Vagina (tissue), 2 donors: ENCODE results near the gene WDFY2. TPM values are rescaled to one million over a fixed set of nuclear protein-coding genes. Genes with fewer than 3 reads are reported as not detected.

Source experiments
- DNase-seq, 2 donors: peaks; one replicate each; pipeline ENCODE4 v3.0.0-alpha.2; 2017; ENCODE audit errors: extremely low spot score in 2 of 2
- H3K27ac ChIP-seq: fragments of 200-600 bp; sonication (generic); one replicate; pipeline ENCODE4 v1.5.1; 2019
- H3K27me3 ChIP-seq: fragments of 200-600 bp; sonication (generic); one replicate; pipeline ENCODE4 v1.5.1; 2019
- H3K36me3 ChIP-seq, 2 donors: fragments of 200-600 bp; sonication (generic); one replicate each; pipeline ENCODE4 v1.5.1; 2017 to 2019
- H3K4me1 ChIP-seq: fragments of 200-600 bp; sonication (generic); one replicate; pipeline ENCODE4 v1.5.1; 2019
- H3K4me3 ChIP-seq, 2 donors: fragments of 200-600 bp; sonication (generic); 1 replicate in 1 of 2; 2 replicates in 1 of 2; pipeline ENCODE4 v1.5.1; 2016 to 2019
- H3K9me3 ChIP-seq: fragments of 200-600 bp; sonication (generic); one replicate; pipeline ENCODE4 v1.5.1; 2019
- POLR2A ChIP-seq, 2 donors: fragments of 450-650 bp; IDR thresholded peaks; one replicate each; pipeline ENCODE4 v1.6.1; 2017; ENCODE audit warnings: antibody characterized with exemption in 2 of 2, mild to moderate bottlenecking in 2 of 2, moderate library complexity in 2 of 2
- POLR2AphosphoS5 ChIP-seq, 2 donors: sonication (generic); formaldehyde crosslinking; IDR thresholded peaks; one replicate each; pipeline ENCODE4 v1.9.0; 2017; ENCODE audit warnings: antibody characterized with exemption in 2 of 2, mild to moderate bottlenecking in 2 of 2, low read depth in 1 of 2; ENCODE audit not compliant: insufficient read depth in 1 of 2
- intact Hi-C: fragments of 100-400 bp; cut with DNase I; formaldehyde crosslinking; loops from one replicate; pipeline ENCODE4 v1.15.1; 2023
- total RNA-seq: library from RNA; depleted of rRNA; stranded (reverse); fragments of >200 nt; gene quantifications from one replicate; pipeline ENCODE4 v1.2.3, GENCODE V29; 2016
- TF ChIP-seq, protein P1 (sequence below), 3 experiments: fragments of 450-650 bp in 2 of 3; fragments of 200-600 bp in 1 of 3; sonication (generic) in 1 of 3; IDR thresholded peaks; one replicate each; pipeline ENCODE4 v1.5.1; 2017 to 2019; ENCODE audit warnings: antibody characterized with exemption in 3 of 3, mild to moderate bottlenecking in 2 of 3, moderate library complexity in 2 of 3

Gene WDFY2
- total RNA-seq, 1 donor from 2014 or later: 26.3 TPM

- H3K9me3 ChIP-seq: no peaks in the 10 kb centered on the region
- peaks cover 18% of the 10 kb centered on the region for H3K4me1 ChIP-seq
- TF ChIP-seq, protein P1, sequence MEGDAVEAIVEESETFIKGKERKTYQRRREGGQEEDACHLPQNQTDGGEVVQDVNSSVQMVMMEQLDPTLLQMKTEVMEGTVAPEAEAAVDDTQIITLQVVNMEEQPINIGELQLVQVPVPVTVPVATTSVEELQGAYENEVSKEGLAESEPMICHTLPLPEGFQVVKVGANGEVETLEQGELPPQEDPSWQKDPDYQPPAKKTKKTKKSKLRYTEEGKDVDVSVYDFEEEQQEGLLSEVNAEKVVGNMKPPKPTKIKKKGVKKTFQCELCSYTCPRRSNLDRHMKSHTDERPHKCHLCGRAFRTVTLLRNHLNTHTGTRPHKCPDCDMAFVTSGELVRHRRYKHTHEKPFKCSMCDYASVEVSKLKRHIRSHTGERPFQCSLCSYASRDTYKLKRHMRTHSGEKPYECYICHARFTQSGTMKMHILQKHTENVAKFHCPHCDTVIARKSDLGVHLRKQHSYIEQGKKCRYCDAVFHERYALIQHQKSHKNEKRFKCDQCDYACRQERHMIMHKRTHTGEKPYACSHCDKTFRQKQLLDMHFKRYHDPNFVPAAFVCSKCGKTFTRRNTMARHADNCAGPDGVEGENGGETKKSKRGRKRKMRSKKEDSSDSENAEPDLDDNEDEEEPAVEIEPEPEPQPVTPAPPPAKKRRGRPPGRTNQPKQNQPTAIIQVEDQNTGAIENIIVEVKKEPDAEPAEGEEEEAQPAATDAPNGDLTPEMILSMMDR (IDR thresholded peaks at IDR 0.05): no peak
- no peak for TF ChIP-seq POLR2A (IDR thresholded peaks at IDR 0.05)
- no peak for TF ChIP-seq POLR2AphosphoS5 (IDR thresholded peaks at IDR 0.05; ENCODE audit: insufficient read depth in 1 of 2, low read depth in 1 of 2)
- H3K27me3 ChIP-seq: no peaks in the 10 kb centered on the region
- DNase-seq: no peak
- H3K27ac ChIP-seq: no peak overlapping the region
- H3K4me3 ChIP-seq: no peak overlapping the region
- H3K36me3 ChIP-seq: no peaks in the 10 kb centered on the region
- intact Hi-C loops: loop anchor here (5.0 to 10.0 kb wide), 2 partner anchors 154 to 221 kb away; partner anchors contain the start of gene DHRS12
Observed at GRCh38 chr13:51581148-51581820, 3.0 kb upstream of the WDFY2 start.

DNA sequence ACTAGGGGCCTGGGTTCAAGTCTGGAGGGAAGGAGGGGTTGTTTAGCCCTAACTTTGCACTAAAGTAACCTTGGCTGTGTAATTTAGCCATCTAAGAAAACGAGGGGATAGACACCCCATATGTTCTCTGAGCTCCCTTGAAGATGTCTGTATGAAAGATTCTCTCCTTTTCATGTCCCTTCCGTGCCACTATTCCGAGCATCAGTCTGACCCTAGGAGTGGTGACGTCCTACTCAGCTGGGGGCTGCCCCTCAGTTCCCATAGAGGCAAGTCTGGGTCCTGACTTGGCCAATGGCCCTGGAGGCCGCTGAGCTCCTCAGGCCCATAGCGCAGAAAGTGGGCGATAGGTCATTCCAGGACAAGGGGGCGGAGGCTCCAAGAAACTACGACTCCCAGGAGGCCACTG is 790 bp upstream of the WDFY2 start:
- TF ChIP-seq POLR2AphosphoS5 (IDR thresholded peaks at IDR 0.05; ENCODE audit: insufficient read depth in 1 of 2, low read depth in 1 of 2) (no peak), POLR2A (IDR thresholded peaks at IDR 0.05) (no peak)
- TF ChIP-seq, protein P1 (IDR thresholded peaks at IDR 0.05): no peak

GRCh38 chr13:51584731-51585672 is 740 bp downstream of the WDFY2 start:
- intact Hi-C loops: loop anchor here (2.0 to 10.0 kb wide), 3 partner anchors 132 to 217 kb away; partner anchors contain the start of genes DHRS12 and INTS6

More for the DNA sequence above, 790 bp upstream of the WDFY2 start:
- no peaks in the 10 kb centered on the region for H3K36me3 ChIP-seq
- H3K4me1 ChIP-seq: peaks cover 31% of the 10 kb centered on the region
- peak overlapping the region; percentile 96 for H3K27ac ChIP-seq
- DNase-seq: no peak
- H3K9me3 ChIP-seq: no peaks in the 10 kb centered on the region
- intact Hi-C loops: loop anchor here (5.0 to 10.0 kb wide), 2 partner anchors 151 to 219 kb away; partner anchors contain the start of gene DHRS12
- no peaks in the 10 kb centered on the region for H3K27me3 ChIP-seq
- H3K4me3 ChIP-seq: peak overlapping the region; percentile 81 to 97

DNA sequence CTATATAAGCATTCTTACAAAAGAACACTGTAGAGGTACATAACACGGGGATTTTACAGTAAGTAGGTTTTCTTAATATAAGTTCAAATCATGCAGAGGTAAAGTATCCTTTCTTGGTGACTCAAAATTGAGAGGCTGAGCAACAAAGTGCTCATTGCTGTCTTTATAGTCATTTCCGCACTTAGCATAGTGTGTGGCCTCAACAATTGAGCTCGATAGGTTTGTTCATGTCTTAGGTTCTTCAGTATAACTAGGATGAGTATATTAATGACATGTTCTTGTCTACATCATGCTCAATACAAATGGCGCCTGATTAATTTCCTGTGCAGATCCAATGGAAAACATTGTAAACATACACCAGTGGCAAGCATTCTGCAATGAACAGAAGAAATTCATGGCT is 1.4 kb downstream of the WDFY2 start:
- Histone ChIP-seq H3K27ac (peak overlapping the region; percentile 96), H3K27me3 (no peaks in the 10 kb centered on the region), H3K36me3 (no peaks in the 10 kb centered on the region), H3K9me3 (no peaks in the 10 kb centered on the region), H3K4me1 (peaks cover 50% of the 10 kb centered on the region), H3K4me3 (peak overlapping the region; percentile 81 to 97)
- TF ChIP-seq POLR2AphosphoS5 (IDR thresholded peaks at IDR 0.05; ENCODE audit: insufficient read depth in 1 of 2, low read depth in 1 of 2) (no peak), POLR2A (IDR thresholded peaks at IDR 0.05) (no peak)
- TF ChIP-seq, protein P1 (IDR thresholded peaks at IDR 0.05): no peak
- DNase-seq: no peak
- intact Hi-C loops: loop anchor here (2.0 to 10.0 kb wide), 2 partner anchors 133 to 149 kb away; partner anchors contain the start of gene INTS6

More at GRCh38 chr13:51584731-51585672, 740 bp downstream of the WDFY2 start:
- Histone ChIP-seq H3K4me1 (peaks cover 43% of the 10 kb centered on the region), H3K36me3 (no peaks in the 10 kb centered on the region), H3K27ac (peak overlapping the region; percentile 96), H3K9me3 (no peaks in the 10 kb centered on the region), H3K4me3 (peak overlapping the region; percentile 81 to 97), H3K27me3 (no peaks in the 10 kb centered on the region)
- TF ChIP-seq POLR2A (IDR thresholded peaks at IDR 0.05): no peak
- TF ChIP-seq POLR2AphosphoS5 (IDR thresholded peaks at IDR 0.05; ENCODE audit: insufficient read depth in 1 of 2, low read depth in 1 of 2): no peak
- TF ChIP-seq, protein P1 (IDR thresholded peaks at IDR 0.05): no peak
- DNase-seq: no peak
